ENCODE measurements around the gene UBXN4. TPM values are rescaled to one million over a fixed set of nuclear protein-coding genes. Genes with fewer than 3 reads are reported as not detected.
"Not testable (repeated sequence)": the region's sequence is repeated elsewhere in the genome, so short reads cannot be mapped to it uniquely, and the experiment has no call there.

Gene UBXN4
- total and polyA plus RNA-seq, 12 donors, result 50.0 to 145 (median 96.3) TPM

DNA sequence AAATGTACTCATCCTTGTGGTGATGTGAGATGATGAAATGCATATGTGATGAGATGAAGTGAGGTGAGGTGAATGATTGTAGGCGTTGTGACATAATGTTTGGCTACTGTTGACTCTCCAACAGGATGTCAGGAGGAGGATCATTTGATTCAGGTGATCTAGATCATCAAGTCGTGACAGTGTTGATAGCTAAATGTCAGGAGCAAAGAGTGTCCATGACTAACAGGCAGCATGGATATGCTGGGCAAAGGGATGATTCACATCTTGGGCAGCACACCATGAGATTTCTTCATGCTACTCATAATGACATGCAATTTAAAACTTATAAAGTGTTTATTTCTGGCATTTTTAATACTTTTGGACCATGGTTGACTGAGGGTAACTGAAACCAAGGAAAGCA is 40.2 kb upstream of the UBXN4 start:
- WGBS, 4 donors, result 64 to 77% (median 72%) methylated on average over 2 of the region's 2 CpGs
- peak in 2 of 7 donors; percentile 5 to 14 for DNase-seq
- intact Hi-C loops (cut with DNase I), result no loop called here

DNA sequence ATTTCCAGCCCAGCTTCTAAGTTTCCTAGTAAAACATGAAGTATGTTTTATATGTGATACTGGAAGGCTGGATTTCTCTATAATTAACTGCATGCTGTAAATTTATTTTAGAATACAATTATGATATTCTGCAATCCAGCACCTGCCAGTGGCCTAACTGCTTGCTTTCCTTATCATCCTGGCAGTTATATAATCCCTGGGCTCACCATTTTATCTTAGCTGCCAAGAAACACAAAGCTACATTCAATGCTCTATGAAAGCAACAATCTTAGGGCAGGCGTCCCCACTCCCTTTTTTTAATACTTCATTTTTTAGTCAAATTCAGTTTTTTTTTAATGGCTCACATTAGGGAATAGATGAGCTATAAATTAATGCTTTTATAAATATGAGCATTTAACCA is 38.4 kb upstream of the UBXN4 start:
- intact Hi-C loops (cut with DNase I), result no loop called here
- TF ChIP-seq, protein P1, sequence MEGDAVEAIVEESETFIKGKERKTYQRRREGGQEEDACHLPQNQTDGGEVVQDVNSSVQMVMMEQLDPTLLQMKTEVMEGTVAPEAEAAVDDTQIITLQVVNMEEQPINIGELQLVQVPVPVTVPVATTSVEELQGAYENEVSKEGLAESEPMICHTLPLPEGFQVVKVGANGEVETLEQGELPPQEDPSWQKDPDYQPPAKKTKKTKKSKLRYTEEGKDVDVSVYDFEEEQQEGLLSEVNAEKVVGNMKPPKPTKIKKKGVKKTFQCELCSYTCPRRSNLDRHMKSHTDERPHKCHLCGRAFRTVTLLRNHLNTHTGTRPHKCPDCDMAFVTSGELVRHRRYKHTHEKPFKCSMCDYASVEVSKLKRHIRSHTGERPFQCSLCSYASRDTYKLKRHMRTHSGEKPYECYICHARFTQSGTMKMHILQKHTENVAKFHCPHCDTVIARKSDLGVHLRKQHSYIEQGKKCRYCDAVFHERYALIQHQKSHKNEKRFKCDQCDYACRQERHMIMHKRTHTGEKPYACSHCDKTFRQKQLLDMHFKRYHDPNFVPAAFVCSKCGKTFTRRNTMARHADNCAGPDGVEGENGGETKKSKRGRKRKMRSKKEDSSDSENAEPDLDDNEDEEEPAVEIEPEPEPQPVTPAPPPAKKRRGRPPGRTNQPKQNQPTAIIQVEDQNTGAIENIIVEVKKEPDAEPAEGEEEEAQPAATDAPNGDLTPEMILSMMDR (IDR thresholded peaks at IDR 0.05), result no peak
- TF ChIP-seq POLR2A (IDR thresholded peaks at IDR 0.05), result no peak
- Histone ChIP-seq H3K36me3 (replicated peaks in 1 of 2) (no peaks in the 10 kb centered on the region), H3K27me3 (no peaks in the 10 kb centered on the region), H3K27ac (no peak overlapping the region), H3K4me1 (replicated peaks in 1 of 2) (no peaks in the 10 kb centered on the region), H3K9me3 (replicated peaks in 1 of 3) (no peaks in the 10 kb centered on the region), H3K4me3 (no peak overlapping the region)
- whole genome bisulfite sequencing, 4 donors, result 20 to 35% (median 30%) methylated on average over 1 of the region's 1 CpG
- DNase-seq, result no peak

More for the DNA sequence above, 40.2 kb upstream of the UBXN4 start:
- Histone ChIP-seq H3K9me3 (replicated peaks in 1 of 3) (no peaks in the 10 kb centered on the region), H3K4me1 (replicated peaks in 1 of 2) (no peaks in the 10 kb centered on the region), H3K4me3 (no peak overlapping the region), H3K27ac (no peak overlapping the region), H3K36me3 (replicated peaks in 1 of 2) (no peaks in the 10 kb centered on the region), H3K27me3 (no peaks in the 10 kb centered on the region)
- TF ChIP-seq POLR2A (IDR thresholded peaks at IDR 0.05), result no peak
- TF ChIP-seq, protein P1 (IDR thresholded peaks at IDR 0.05), result no peak

DNA sequence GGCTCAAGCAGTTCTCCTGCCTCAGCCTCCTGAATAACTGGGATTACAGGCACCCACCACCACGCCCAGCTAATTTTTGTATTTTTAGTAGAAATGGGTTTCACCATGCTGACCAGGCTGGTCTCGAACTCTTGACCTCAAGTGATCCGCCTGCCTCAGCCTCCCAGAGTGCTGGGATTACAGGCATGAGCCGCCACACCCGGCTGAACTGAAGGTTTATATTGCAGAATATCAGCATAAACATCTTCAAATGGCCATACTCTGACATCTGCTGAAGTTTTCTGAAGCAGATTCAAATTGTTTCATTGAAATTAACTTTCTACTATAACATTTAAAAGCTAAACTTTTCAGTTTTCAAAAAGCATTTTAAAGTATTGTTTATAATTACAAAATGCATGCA is 37.6 kb upstream of the UBXN4 start:
- H3K27me3 ChIP-seq; intact Hi-C loops (cut with DNase I); H3K27ac ChIP-seq; H3K4me3 ChIP-seq; H3K4me1 ChIP-seq (replicated peaks in 1 of 2); H3K36me3 ChIP-seq (replicated peaks in 1 of 2); DNase-seq; H3K9me3 ChIP-seq (replicated peaks in 1 of 3): not testable (repeated sequence)
- 94 to 98% (median 95%) methylated on average over 5 of the region's 5 CpGs for WGBS, 4 donors

DNA sequence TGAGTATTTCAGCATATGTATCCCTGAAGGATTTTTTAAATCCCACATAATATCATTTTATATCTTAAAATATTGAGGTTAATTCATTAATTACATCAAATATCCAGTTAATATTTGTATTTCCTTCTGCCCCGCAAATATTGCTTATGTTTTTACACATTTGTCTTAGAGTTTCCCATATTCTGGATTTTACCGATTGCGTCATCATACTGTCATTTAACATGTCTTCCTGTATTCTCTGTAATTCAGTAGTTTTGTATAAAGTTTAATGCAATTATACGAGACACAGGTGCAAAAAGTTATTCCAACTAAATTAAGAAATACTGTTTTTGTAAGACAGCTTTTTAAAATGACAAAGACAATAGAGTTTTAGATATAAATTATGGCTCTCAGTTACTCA is 33.5 kb upstream of the UBXN4 start:
- no peak for DNase-seq
- H3K36me3 ChIP-seq (replicated peaks in 1 of 2), result no peaks in the 10 kb centered on the region
- H3K27me3 ChIP-seq, result no peaks in the 10 kb centered on the region
- intact Hi-C loops (cut with DNase I), result no loop called here
- no peaks in the 10 kb centered on the region for H3K9me3 ChIP-seq (replicated peaks in 1 of 3)
- TF ChIP-seq, protein P1 (IDR thresholded peaks at IDR 0.05), result no peak
- TF ChIP-seq POLR2A (IDR thresholded peaks at IDR 0.05), result no peak
- H3K27ac ChIP-seq, result no peak overlapping the region
- WGBS, 4 donors, result 93 to 98% (median 95%) methylated on average over 4 of the region's 4 CpGs
- no peak overlapping the region for H3K4me3 ChIP-seq
- no peaks in the 10 kb centered on the region for H3K4me1 ChIP-seq (replicated peaks in 1 of 2)

DNA sequence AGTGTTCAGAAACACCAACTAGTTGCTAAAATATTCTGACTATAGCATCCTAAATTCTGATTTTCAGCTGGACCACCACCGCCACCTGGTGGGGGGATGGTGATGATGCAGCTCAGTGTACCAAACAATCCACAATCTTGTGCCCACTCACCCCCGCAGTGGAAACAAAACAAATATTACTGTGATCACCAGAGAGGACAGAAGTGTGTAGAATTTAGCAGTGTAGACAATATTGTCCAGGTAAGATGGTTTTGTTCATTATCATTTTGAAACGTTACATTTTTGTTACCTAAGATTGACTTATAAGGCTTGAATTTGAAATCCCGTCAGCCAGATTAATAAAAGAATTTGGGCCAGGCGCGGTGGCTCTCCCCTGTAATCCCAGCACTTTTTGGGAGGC is 31.7 kb upstream of the UBXN4 start:
- WGBS, 4 donors, result 60 to 64% (median 62%) methylated on average over 6 of the region's 6 CpGs
- intact Hi-C loops (cut with DNase I), result loop anchor here in 1 of 2 donors (5.0 kb wide), 1 partner anchor 708 kb away; no protein-coding TSS in a partner anchor
- peak; percentile 39 to 84 (median 63) for DNase-seq
- H3K36me3 ChIP-seq (replicated peaks in 1 of 2), result no peaks in the 10 kb centered on the region
- TF ChIP-seq, protein P1 (IDR thresholded peaks at IDR 0.05), result peak; percentile 81 to 97 (median 91)
- TF ChIP-seq POLR2A (IDR thresholded peaks at IDR 0.05), result no peak
- H3K4me1 ChIP-seq (replicated peaks in 1 of 2), result no peaks in the 10 kb centered on the region
- H3K9me3 ChIP-seq (replicated peaks in 1 of 3), result no peaks in the 10 kb centered on the region
- no peaks in the 10 kb centered on the region for H3K27me3 ChIP-seq
- no peak overlapping the region for H3K27ac ChIP-seq
- no peak overlapping the region for H3K4me3 ChIP-seq

DNA sequence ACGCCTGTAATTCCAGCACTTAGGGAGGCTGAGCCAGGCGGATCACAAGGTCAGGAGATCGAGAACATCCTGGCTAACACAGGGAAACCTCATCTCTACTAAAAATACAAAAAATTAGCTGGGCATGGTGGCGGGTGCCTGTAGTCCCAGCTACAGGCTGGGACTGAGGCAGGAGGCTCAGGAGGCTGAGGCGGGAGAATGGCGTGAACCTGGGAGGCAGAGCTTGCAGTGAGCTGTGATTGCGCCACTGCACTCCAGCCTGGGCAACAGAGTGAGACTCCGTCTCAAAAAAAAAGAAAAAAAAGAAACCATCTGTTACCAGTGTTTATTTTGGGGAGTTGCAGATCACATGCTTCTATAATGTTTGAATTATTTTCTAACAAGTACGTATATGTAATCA is 26.6 kb upstream of the UBXN4 start:
- intact Hi-C loops (cut with DNase I); H3K4me1 ChIP-seq (replicated peaks in 1 of 2); H3K27me3 ChIP-seq; H3K4me3 ChIP-seq; H3K9me3 ChIP-seq (replicated peaks in 1 of 3); DNase-seq; H3K27ac ChIP-seq: not testable (repeated sequence)
- 94 to 96% (median 96%) methylated on average over 9 of the region's 9 CpGs for WGBS, 4 donors
- peaks cover 0 to 24% of the 10 kb centered on the region in 2 donors for H3K36me3 ChIP-seq (replicated peaks in 1 of 2)
